Nephron progenitor cell (in vitro differentiated cells): Measurements from ENCODE around the gene LRP1B.

ENCODE experiments used
- DNase-seq: peaks from one replicate; pipeline ENCODE4 v3.0.0; 2021
- H3K27ac Mint-ChIP-seq: 2 replicates; pipeline ENCODE4 v1.8.0; 2021; ENCODE audit warnings: mild to moderate bottlenecking, moderate library complexity, mixed read lengths
- H3K27me3 Mint-ChIP-seq: 2 replicates; pipeline ENCODE4 v1.8.0; 2021; ENCODE audit warnings: mild to moderate bottlenecking, low read depth, mixed read lengths; ENCODE audit not compliant: poor library complexity
- H3K36me3 Mint-ChIP-seq: 2 replicates; pipeline ENCODE4 v1.8.0; 2021; ENCODE audit warnings: low read depth, mixed read lengths
- H3K4me1 Mint-ChIP-seq: 2 replicates; pipeline ENCODE4 v1.8.0; 2021; ENCODE audit warnings: mixed read lengths
- H3K4me3 Mint-ChIP-seq: 2 replicates; pipeline ENCODE4 v1.8.0; 2021; ENCODE audit warnings: mild to moderate bottlenecking, moderate library complexity, mixed read lengths
- H3K9me3 Mint-ChIP-seq: 2 replicates; pipeline ENCODE4 v1.8.0; 2021; ENCODE audit warnings: mild to moderate bottlenecking, moderate library complexity, mixed read lengths
- CTCF ChIP-seq: fragments of 200-600 bp; sonication (generic); IDR thresholded peaks from 2 replicates; pipeline ENCODE4 v1.5.0; 2021; ENCODE audit warnings: antibody characterized with exemption

The LRP1B gene

GRCh38 chr2:141931797-141932196 is 199.0 kb downstream of the LRP1B start:
- no peak for DNase-seq
- Mint-ChIP-seq H3K27me3 (no peaks in the 10 kb centered on the region), H3K4me3 (no peak overlapping the region), H3K36me3 (no peaks in the 10 kb centered on the region), H3K27ac (no peak overlapping the region), H3K4me1 (no peaks in the 10 kb centered on the region), H3K9me3 (peaks cover under 1% of the 10 kb centered on the region)
- no peak for TF ChIP-seq CTCF

- Mint-ChIP-seq H3K9me3 (no peaks in the 10 kb centered on the region), H3K4me1 (no peaks in the 10 kb centered on the region), H3K36me3 (no peaks in the 10 kb centered on the region), H3K27ac (no peak overlapping the region), H3K27me3 (no peaks in the 10 kb centered on the region), H3K4me3 (no peak overlapping the region)
- no peak for DNase-seq
- TF ChIP-seq CTCF = no peak
These were observed 200.0 kb downstream of the LRP1B start for GRCh38 chr2:141930803-141931202.

GRCh38 chr2:141929331-141930252 is 201.2 kb downstream of the LRP1B start:
- Mint-ChIP-seq H3K4me1 (no peaks in the 10 kb centered on the region), H3K27me3 (no peaks in the 10 kb centered on the region), H3K9me3 (no peaks in the 10 kb centered on the region), H3K27ac (no peak overlapping the region), H3K36me3 (no peaks in the 10 kb centered on the region), H3K4me3 (no peak overlapping the region)
- TF ChIP-seq CTCF = no peak
- no peak for DNase-seq

GRCh38 chr2:141928476-141928875 is 202.3 kb downstream of the LRP1B start:
- H3K4me1 Mint-ChIP-seq = no peaks in the 10 kb centered on the region
- H3K9me3 Mint-ChIP-seq = no peaks in the 10 kb centered on the region
- DNase-seq = no peak
- no peaks in the 10 kb centered on the region for H3K36me3 Mint-ChIP-seq
- no peaks in the 10 kb centered on the region for H3K27me3 Mint-ChIP-seq
- no peak overlapping the region for H3K27ac Mint-ChIP-seq
- no peak for TF ChIP-seq CTCF
- no peak overlapping the region for H3K4me3 Mint-ChIP-seq

- Mint-ChIP-seq H3K27ac (no peak overlapping the region), H3K9me3 (no peaks in the 10 kb centered on the region), H3K36me3 (no peaks in the 10 kb centered on the region), H3K4me3 (no peak overlapping the region), H3K27me3 (no peaks in the 10 kb centered on the region), H3K4me1 (no peaks in the 10 kb centered on the region)
- DNase-seq = no peak
- no peak for TF ChIP-seq CTCF
These were observed 203.3 kb downstream of the LRP1B start for GRCh38 chr2:141927536-141927935.

- TF ChIP-seq CTCF = no peak
- H3K27me3 Mint-ChIP-seq = no peaks in the 10 kb centered on the region
- H3K4me1 Mint-ChIP-seq = no peaks in the 10 kb centered on the region
- no peak overlapping the region for H3K27ac Mint-ChIP-seq
- no peaks in the 10 kb centered on the region for H3K36me3 Mint-ChIP-seq
- no peak overlapping the region for H3K4me3 Mint-ChIP-seq
- no peaks in the 10 kb centered on the region for H3K9me3 Mint-ChIP-seq
- DNase-seq = no peak
These were observed 205.3 kb downstream of the LRP1B start for GRCh38 chr2:141925511-141925910.
